DMS153 (cell line): ENCODE results near the gene QRICH2.
"Not testable (repeated sequence)": the region's sequence is repeated elsewhere in the genome, so short reads cannot be mapped to it uniquely, and the experiment has no call there.

Experiments
- DNase-seq: peaks from one replicate; lab custom pipeline; 2025; lab: John Stamatoyannopoulos, UW

QRICH2 gene

DNA sequence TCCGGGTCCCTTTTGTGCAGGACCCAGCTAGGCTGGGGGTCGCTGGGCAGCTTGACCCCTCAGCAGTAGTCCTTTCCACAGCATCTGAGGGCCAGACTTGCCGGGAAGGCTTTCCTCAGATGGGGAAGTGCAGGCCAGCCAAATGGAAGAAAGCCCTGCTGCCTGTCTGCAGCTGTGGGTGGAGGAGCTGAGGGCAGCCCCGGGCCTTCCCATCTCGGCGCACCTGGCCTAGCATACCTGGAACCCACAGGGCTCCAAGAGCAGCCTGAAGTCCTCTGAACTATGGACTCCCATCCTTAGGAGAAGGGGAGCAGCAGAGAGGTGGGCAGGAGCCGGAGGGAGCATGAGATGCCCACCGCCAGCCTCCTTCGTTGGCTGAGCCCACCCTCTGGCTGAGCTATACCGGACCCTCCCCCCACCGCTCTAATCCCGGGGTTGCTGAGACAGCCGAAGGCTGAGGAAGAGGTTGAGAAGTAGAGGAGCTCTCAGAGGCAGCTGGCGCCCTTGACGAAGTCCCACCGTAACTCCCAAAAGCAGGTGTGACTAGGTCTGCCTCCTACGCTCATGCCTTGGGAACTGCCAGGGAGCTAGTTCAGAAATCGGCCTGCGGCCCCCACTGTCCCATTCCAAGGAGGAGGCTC lies 29.7 kb downstream of the QRICH2 start:
- DNase-seq = no peak

DNA sequence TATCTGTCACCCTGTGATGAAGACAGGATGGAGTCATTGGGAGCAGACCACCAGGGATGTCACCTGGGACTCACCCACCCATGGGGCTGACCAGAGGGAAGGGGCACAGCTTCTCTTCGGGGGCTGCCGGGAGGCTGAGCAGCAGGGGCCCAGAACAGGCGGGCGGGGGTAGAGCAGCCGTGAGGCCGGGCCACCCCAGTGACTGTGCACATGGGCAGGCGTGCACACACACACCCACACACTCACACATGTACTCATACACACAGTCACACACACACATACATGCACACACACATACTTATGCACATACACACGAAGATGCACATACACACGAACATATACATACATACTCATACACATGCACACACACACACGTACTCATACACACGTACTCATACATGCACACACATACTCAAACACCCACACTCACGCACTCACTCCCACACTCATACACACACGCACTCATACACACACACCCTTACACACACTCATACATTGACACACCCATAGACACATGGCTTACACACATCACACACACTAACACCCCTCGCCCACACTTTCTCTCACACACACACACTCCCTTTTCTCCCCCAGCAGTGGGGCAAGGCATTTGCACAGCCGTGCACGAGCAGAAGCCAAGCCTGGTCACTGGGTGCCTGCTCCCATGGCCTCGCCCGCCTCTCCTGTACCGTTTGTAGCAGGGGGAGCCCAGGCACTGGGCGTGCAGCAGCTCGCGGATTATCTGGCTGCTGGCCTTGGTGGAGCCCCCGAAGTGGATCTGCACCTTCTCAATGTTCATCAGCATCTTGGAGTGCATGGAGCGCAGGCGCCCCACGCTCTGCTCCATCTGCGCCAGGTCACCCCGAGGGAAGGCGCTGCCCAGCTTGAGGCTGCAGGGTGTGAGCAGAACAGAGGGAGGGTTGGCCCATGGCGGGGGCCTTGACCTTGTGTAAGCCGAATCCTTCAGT lies 30.5 kb downstream of the QRICH2 start:
- DNase-seq = no peak

GRCh38 chr17:76276461-76277299 lies 31.4 kb downstream of the QRICH2 start:
- DNase-seq = no peak

GRCh38 chr17:76276069-76276431 lies 32.0 kb downstream of the QRICH2 start:
- no peak for DNase-seq

GRCh38 chr17:76275382-76276068 lies 32.6 kb downstream of the QRICH2 start:
- no peak for DNase-seq

- no peak for DNase-seq
Measured at GRCh38 chr17:76274112-76274956, 33.7 kb downstream of the QRICH2 start.

GRCh38 chr17:76273445-76274111 lies 34.5 kb downstream of the QRICH2 start:
- no peak for DNase-seq

- no peak for DNase-seq
Measured at GRCh38 chr17:76272541-76273444, 35.3 kb downstream of the QRICH2 start.

DNA sequence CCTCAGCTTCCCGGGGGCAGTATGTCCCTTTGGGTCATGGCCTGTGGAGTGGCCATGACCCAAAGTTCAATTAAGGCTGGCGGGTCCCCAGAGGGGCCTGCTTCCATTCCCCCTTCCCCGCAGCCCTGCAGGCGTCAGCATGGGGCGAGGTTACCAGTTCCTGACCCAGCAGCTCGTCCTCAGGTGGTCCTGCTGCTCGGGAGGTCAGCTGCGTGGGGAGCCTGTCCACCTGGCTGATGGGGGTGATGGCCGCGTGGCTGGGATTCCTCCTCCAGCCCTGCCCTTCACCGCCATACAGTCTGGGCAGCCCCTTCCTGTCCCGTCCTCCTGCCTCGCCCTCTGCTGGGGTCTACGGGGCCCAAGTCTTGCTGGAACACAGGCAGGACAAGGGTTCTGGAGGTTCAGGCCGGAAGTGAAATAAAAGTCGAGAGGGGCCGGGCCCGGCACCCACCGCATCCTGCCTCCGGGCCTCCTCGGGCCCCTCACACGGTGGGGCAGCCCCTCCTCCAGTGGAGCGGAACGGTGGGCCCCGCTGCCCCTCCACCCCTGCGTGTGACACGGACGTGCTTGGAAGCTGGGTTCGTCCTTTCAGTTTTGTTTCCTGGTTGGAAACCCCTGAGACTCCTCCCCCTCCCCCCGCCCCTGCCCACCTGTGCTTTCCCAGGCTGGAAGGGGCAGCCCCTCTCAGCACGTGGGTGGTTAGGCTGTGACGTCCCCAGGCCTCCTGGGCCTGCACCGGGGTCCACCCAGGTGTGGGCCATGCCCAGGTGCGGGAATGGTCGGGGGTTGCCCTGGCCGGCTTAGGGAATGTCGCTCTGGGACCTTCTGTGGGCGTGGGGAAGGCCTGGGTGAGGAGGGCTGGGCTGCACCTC lies 36.2 kb downstream of the QRICH2 start:
- DNase-seq = no peak

DNA sequence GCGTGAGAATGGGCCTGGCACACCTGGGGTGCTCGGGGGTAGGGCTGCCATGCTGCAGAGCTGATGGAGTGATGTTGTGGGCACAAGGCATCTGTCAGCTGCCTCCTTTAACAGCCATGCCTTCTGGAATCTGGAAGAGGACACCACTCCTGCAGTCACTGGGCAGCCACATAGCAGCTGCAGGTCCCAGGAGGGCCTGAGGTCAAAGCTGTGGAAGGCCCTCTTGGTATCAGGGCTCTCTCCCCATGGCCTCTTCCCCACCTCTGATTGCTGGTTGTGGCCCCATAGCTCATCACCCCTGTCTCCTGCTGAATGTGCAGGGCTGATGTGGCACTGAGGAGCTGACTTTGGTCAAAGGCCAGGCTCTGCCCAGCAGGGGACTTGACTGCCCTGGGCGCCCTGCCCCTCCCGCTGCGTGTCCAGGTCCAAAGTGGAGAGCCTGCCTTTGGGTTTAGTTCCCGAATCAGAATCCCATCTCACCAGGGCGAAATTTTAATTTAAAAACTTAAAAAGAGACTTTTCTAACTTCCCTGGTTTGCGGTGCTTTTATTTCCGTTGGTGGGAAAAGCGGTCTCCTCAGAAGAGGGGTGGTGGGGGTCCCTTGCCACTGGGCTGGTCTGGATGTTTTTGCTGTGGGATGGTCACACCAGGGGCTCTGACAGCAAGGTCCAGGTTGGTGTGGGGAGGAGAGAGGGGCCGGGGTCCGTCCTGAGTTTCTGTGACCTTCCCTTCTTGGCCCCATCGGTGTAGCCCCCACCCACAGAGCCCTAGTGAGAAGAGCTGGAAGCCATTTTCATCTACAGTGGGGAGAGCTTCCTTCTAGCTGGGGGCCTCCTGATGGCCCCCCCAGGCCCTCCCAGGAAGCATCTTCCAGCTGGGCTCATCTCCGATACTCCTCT lies 37.1 kb downstream of the QRICH2 start:
- DNase-seq = no peak

DNA sequence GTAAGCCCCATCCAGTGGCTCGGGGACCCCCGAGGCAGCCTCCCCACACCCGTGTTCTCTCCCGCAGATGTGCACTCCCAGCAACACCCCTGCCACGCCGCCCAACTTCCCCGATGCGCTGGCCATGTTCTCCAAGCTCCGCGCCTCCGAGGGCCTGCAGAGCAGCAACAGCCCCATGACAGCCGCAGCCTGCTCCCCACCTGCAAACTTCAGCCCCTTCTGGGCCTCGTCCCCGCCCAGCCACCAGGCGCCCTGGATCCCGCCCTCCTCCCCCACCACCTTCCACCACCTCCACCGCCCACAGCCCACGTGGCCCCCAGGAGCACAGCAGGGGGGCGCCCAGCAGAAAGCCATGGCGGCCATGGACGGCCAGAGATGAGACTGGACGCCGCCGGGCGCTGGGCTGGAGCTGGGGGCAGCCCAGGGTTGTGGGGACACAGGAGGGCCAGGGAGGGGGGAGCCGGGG lies 37.9 kb downstream of the QRICH2 start:
- DNase-seq = no peak

GRCh38 chr17:76268991-76269981 lies 38.8 kb downstream of the QRICH2 start:
- no peak for DNase-seq

DNA sequence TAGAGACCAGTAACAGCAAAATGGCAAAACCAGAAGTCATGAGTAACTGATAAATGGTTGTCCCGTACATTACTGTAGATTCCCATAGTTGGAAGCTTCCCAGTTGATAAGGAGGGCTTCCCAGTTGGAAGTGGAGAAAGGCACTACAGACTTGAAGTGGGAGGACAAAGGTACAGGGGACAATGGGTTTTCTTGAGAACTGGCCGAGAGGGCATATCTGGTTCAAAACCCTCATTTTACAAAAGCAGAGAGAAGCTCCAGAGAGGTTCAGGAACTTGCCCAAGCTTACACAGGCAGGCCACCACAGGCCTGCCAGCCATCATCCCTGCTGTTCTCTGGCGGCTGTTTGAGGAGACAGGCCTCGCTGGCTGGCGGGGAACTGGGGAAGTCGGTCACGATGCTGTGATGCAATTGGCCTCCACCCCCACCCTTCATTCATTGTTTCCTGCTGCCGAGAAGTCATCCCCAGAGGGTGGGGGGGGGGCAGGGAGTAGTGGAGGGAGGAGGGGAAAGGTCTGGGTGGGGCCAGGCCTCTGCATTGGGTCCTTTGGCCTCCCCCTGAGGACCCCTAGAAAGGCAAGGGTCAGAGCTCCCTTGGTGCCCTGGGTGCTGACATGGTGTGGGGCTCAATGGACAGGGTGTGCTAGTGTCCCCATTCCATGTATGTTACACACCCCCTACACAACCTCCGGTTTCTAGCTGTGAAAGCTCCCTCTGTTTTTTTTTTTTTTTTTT lies 39.9 kb downstream of the QRICH2 start:
- DNase-seq = peak; percentile 30

GRCh38 chr17:76267581-76268001 lies 40.5 kb downstream of the QRICH2 start:
- DNase-seq = not testable (repeated sequence)

DNA sequence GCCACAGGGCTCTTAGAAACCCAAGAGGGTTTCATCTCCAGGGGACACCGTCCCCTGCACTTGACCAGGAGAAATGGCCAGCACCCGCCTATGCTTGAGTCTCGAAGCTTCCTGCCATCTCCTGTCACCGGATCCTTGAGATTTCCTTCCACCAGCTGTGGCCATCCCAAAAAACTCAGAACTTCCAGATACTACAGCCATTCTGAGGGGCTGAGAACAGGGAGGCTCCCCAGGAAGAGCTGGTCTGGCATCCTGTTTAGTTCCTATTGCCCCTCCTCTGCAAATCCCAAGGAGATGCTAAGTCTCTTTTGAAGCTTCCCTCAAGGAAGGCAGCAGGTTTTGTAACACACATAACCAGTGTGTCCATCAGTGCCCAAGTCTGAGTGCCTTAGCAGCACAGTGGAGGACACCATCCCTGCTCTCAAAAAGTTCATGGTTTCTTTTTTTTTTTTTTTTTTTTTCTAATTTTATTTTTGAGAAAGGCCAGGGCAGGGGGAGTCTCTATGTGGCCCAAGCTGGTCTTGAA lies 41.0 kb downstream of the QRICH2 start:
- DNase-seq = no peak
